ENCODE results near the gene SLC25A22. TPM values are rescaled to one million over a fixed set of nuclear protein-coding genes. Genes with fewer than 3 reads are reported as not detected.

SLC25A22 gene
- total and polyA plus RNA-seq, 10 of the 15 experiments (the other 5 are each of a cell fraction or from before 2014, with no cell fraction given), result 0.27 to 27.0 (median 8.2) TPM

DNA sequence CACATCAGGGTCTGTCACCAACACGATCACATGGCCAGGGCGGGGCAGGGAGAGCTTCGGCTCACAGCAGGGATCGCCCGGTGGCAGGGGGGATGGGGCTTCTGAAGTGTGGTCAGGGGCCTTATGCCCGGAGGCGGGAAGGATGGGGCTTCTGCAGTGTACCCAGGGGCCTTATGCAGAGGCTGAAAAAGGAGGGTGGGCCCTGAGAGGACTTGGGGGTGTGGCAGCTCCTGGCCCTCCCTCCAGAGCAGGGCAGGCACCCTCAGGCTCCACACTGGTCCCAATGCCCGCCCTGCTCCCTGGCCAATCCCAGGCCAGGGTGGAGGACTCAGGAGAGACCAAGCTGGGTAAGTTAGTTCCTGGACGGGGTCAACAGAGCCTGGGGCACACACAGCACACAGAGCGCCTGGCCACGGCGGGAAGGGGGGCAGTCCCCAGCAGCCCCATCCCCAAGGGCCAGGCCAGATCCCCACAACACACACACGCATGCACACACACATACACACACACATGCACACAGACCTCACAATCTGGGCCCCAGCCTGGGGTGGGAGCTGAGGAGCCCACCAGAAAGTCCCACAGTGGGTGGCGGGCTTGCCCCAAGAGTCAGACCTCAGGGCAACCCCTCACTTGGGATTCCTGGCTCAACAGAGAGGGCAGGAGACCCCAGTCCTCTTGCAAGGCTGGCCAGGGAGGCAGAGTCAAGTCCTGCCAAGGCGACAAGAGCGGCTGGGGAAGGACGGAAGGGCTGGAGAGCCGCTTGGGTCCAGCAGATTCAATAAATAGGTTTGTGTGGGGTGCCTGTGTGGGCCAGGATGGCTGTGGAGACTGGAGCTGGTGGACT is 7.1 kb downstream of the SLC25A22 start:
- ChIA-PET CTCF (no interaction called here), SMC1A (ENCODE audit: uncharacterized antibody, unreplicated experiment) (no interaction called here), RAD21 (ENCODE audit: unreplicated experiment) (no interaction called here), POLR2A (interaction anchor here (0.9 kb wide), 1 partner anchor 103 kb away, joined by 3 read pairs; no protein-coding TSS in a partner anchor)
- FAIRE-seq (no peak), ATAC-seq (peak; percentile 18; the same call in 1 of the 3 replicates), DNase-seq (ENCODE audit: low read depth, low spot score) (no peak)
- Histone ChIP-seq H3K4me2 (ENCODE audit: control insufficient read depth, insufficient read depth) (no peak overlapping the region), H3K9me3 (replicated peaks; ENCODE audit: control insufficient read depth, insufficient read depth, low read length) (no peaks in the 10 kb centered on the region), H3K4me3 (no peak overlapping the region), H3K27ac (ENCODE audit: control insufficient read depth, insufficient read depth) (no peak overlapping the region), H2AFZ (ENCODE audit: control insufficient read depth, low read depth, low read length) (no peak overlapping the region), H3K36me3 (ENCODE audit: control insufficient read depth in 2 of 2, insufficient read depth in 2 of 2, low read length in 1 of 2) (peaks cover 0 to 9% of the 10 kb centered on the region in 2 experiments; a peak in 2 of 4 replicates), H3K9ac (ENCODE audit: control insufficient read depth, insufficient read depth, low read length) (no peak overlapping the region), H3K79me2 (ENCODE audit: control insufficient read depth, insufficient read depth, low read length) (peaks cover 12% of the 10 kb centered on the region), H3K27me3 (replicated peaks in 1 of 2; ENCODE audit: control insufficient read depth in 2 of 2, insufficient read depth in 2 of 2, low read length in 1 of 2) (no peaks in the 10 kb centered on the region), H4K20me1 (ENCODE audit: control insufficient read depth, insufficient read depth) (no peaks in the 10 kb centered on the region), H3K4me1 (ENCODE audit: control insufficient read depth, insufficient read depth, low read length) (peaks cover 14% of the 10 kb centered on the region)
- TF ChIP-seq, protein P1, sequence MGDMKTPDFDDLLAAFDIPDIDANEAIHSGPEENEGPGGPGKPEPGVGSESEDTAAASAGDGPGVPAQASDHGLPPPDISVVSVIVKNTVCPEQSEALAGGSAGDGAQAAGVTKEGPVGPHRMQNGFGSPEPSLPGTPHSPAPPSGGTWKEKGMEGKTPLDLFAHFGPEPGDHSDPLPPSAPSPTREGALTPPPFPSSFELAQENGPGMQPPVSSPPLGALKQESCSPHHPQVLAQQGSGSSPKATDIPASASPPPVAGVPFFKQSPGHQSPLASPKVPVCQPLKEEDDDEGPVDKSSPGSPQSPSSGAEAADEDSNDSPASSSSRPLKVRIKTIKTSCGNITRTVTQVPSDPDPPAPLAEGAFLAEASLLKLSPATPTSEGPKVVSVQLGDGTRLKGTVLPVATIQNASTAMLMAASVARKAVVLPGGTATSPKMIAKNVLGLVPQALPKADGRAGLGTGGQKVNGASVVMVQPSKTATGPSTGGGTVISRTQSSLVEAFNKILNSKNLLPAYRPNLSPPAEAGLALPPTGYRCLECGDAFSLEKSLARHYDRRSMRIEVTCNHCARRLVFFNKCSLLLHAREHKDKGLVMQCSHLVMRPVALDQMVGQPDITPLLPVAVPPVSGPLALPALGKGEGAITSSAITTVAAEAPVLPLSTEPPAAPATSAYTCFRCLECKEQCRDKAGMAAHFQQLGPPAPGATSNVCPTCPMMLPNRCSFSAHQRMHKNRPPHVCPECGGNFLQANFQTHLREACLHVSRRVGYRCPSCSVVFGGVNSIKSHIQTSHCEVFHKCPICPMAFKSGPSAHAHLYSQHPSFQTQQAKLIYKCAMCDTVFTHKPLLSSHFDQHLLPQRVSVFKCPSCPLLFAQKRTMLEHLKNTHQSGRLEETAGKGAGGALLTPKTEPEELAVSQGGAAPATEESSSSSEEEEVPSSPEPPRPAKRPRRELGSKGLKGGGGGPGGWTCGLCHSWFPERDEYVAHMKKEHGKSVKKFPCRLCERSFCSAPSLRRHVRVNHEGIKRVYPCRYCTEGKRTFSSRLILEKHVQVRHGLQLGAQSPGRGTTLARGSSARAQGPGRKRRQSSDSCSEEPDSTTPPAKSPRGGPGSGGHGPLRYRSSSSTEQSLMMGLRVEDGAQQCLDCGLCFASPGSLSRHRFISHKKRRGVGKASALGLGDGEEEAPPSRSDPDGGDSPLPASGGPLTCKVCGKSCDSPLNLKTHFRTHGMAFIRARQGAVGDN (IDR thresholded peaks at IDR 0.05), result no peak
- intact Hi-C loops (cut with micrococcal nuclease; ENCODE audit: unreplicated experiment) (no loop called here), in situ Hi-C loops (cut with MboI) (no loop called here)
- 86% methylated on average over 16 of the region's 18 CpGs for WGBS (ENCODE audit: insufficient coverage, insufficient replicate concordance, low lambda C conversion rate, missing lambda C conversion rate)
- no TSS peak for BruUV-seq (replicated peaks)
